Nephron (organoid): Measurements from ENCODE around the gene MAGEA11.
"Not testable (repeated sequence)": the region's sequence is repeated elsewhere in the genome, so short reads cannot be mapped to it uniquely, and the experiment has no call there.

Experiments used
- H3K27ac Mint-ChIP-seq, 3 experiments: 2 replicates each; pipeline ENCODE4 v1.8.0; 2020; ENCODE audit warnings: mixed read lengths in 3 of 3, mild to moderate bottlenecking in 2 of 3, moderate library complexity in 1 of 3
- H3K27me3 Mint-ChIP-seq: 2 replicates; pipeline ENCODE4 v1.8.0; 2021; ENCODE audit warnings: low read depth, mild to moderate bottlenecking, moderate library complexity, mixed read lengths
- H3K36me3 Mint-ChIP-seq: 2 replicates; pipeline ENCODE4 v1.8.0; 2020; ENCODE audit warnings: low read depth, mixed read lengths
- H3K4me1 Mint-ChIP-seq: 2 replicates; pipeline ENCODE4 v1.8.0; 2020; ENCODE audit warnings: mixed read lengths
- H3K4me3 Mint-ChIP-seq, 3 experiments: 2 replicates each; pipeline ENCODE4 v1.8.0; 2020; ENCODE audit warnings: mild to moderate bottlenecking in 3 of 3, mixed read lengths in 3 of 3, moderate library complexity in 2 of 3
- H3K9me3 Mint-ChIP-seq: 2 replicates; pipeline ENCODE4 v1.8.0; 2020; ENCODE audit warnings: mixed read lengths
- TF ChIP-seq, protein P1 (sequence below), 3 experiments: fragments of 200-600 bp; sonication (generic); IDR thresholded peaks; one replicate each; pipeline ENCODE4 v1.5.0; 2021; ENCODE audit warnings: antibody characterized with exemption in 3 of 3; ENCODE audit not compliant: unreplicated experiment in 3 of 3

MAGEA11 gene, protein sequence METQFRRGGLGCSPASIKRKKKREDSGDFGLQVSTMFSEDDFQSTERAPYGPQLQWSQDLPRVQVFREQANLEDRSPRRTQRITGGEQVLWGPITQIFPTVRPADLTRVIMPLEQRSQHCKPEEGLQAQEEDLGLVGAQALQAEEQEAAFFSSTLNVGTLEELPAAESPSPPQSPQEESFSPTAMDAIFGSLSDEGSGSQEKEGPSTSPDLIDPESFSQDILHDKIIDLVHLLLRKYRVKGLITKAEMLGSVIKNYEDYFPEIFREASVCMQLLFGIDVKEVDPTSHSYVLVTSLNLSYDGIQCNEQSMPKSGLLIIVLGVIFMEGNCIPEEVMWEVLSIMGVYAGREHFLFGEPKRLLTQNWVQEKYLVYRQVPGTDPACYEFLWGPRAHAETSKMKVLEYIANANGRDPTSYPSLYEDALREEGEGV

GRCh38 chrX:149711545-149712236, at the start of gene MAGEA11:
Gene MAGEA11 (plus strand): TSS chrX:149712060. CDS start chrX:149713160, 1,100 bp downstream.
- H3K27me3 Mint-ChIP-seq = no peaks in the 10 kb centered on the region
- H3K27ac Mint-ChIP-seq = no peak within 1 kb of the TSS
- TF ChIP-seq, protein P1, sequence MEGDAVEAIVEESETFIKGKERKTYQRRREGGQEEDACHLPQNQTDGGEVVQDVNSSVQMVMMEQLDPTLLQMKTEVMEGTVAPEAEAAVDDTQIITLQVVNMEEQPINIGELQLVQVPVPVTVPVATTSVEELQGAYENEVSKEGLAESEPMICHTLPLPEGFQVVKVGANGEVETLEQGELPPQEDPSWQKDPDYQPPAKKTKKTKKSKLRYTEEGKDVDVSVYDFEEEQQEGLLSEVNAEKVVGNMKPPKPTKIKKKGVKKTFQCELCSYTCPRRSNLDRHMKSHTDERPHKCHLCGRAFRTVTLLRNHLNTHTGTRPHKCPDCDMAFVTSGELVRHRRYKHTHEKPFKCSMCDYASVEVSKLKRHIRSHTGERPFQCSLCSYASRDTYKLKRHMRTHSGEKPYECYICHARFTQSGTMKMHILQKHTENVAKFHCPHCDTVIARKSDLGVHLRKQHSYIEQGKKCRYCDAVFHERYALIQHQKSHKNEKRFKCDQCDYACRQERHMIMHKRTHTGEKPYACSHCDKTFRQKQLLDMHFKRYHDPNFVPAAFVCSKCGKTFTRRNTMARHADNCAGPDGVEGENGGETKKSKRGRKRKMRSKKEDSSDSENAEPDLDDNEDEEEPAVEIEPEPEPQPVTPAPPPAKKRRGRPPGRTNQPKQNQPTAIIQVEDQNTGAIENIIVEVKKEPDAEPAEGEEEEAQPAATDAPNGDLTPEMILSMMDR (IDR thresholded peaks at IDR 0.05; ENCODE audit: unreplicated experiment in 3 of 3) = no peak
- no peaks in the 10 kb centered on the region for H3K36me3 Mint-ChIP-seq
- H3K4me1 Mint-ChIP-seq = no peaks in the 10 kb centered on the region
- peaks cover 9% of the 10 kb centered on the region for H3K9me3 Mint-ChIP-seq
- H3K4me3 Mint-ChIP-seq = no peak within 1 kb of the TSS

DNA sequence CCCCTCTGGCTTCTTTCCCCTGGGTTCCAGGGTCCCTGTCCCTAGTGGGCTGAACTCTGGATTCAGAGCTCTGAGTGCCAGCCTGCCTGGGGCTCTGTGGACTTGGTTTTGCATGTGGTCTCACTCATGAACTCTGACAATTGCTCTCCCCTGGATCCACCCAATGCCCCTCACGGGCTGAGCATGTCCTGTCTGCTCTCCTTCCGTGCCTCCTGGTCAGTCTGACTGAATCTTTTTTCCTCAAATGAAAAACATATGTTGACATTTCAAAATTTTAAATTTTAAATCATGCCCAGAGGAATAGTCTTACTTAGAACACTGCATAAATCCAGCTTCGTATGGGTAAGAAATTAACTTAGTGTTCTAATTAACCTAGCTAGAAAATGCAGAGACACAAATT, 36.8 kb upstream of the MAGEA11 start:
- not testable (repeated sequence) for H3K27ac Mint-ChIP-seq, H3K36me3 Mint-ChIP-seq, H3K9me3 Mint-ChIP-seq, H3K4me3 Mint-ChIP-seq, H3K27me3 Mint-ChIP-seq, H3K4me1 Mint-ChIP-seq

- not testable (repeated sequence) for H3K4me3 Mint-ChIP-seq, H3K27me3 Mint-ChIP-seq, H3K36me3 Mint-ChIP-seq, H3K9me3 Mint-ChIP-seq, H3K27ac Mint-ChIP-seq, H3K4me1 Mint-ChIP-seq
Observed at GRCh38 chrX:149675554-149675953, 36.3 kb upstream of the MAGEA11 start.

GRCh38 chrX:149679164-149679678, 32.6 kb upstream of the MAGEA11 start:
- H3K27ac Mint-ChIP-seq, H3K27me3 Mint-ChIP-seq, H3K4me1 Mint-ChIP-seq, H3K9me3 Mint-ChIP-seq, H3K4me3 Mint-ChIP-seq, H3K36me3 Mint-ChIP-seq: not testable (repeated sequence)

DNA sequence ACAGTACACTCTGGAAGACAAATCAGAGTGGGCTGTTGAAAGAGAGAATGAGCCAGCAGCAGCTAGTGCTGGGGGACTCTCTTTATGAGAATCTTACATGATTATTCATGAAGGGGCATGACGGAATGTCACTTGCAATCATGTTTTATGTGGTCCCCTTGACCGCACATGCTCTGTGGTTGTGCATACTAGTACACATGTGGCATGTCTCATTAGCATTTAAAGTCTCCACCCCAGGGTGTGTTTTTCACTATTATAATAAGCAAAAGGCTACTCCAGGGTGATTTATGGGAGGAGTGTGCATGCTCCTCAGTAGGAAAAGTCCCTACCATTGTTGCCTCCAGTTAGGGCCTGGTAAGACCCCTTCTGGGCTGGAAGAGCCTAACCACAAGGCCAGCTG, 30.7 kb upstream of the MAGEA11 start:
- H3K27ac Mint-ChIP-seq = no peak overlapping the region

DNA sequence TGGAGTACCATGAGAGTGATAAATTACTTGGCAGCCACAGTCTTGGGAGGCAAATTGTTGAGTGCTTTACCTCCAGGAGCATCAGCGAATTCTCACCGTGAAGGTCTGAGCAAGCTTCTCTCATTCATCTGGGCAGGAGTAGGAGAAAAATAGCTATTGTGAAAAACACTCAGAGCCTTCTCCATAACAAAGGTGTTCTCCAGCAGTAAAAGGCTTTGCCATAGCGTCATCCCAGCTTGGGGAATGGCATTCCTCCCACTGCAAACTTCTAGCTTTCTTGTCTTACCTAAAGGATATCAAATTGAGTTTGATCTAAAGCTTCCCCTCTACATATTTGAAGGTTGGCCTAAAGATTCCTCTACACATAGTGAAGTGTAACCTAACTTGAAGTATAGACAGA, 29.8 kb upstream of the MAGEA11 start:
- Mint-ChIP-seq H3K27me3 (no peaks in the 10 kb centered on the region), H3K4me3 (no peak overlapping the region), H3K4me1 (no peaks in the 10 kb centered on the region), H3K36me3 (no peaks in the 10 kb centered on the region), H3K9me3 (peaks cover 6% of the 10 kb centered on the region), H3K27ac (no peak overlapping the region)
- TF ChIP-seq, protein P1 (IDR thresholded peaks at IDR 0.05; ENCODE audit: unreplicated experiment in 3 of 3) = no peak

More for the DNA sequence above, 30.7 kb upstream of the MAGEA11 start:
- TF ChIP-seq, protein P1 (IDR thresholded peaks at IDR 0.05; ENCODE audit: unreplicated experiment in 3 of 3) = no peak
- Mint-ChIP-seq H3K9me3 (peaks cover 6% of the 10 kb centered on the region), H3K36me3 (no peaks in the 10 kb centered on the region), H3K4me3 (no peak overlapping the region), H3K27me3 (no peaks in the 10 kb centered on the region), H3K4me1 (no peaks in the 10 kb centered on the region)

GRCh38 chrX:149682956-149683947, 28.6 kb upstream of the MAGEA11 start:
- TF ChIP-seq, protein P1 (IDR thresholded peaks at IDR 0.05; ENCODE audit: unreplicated experiment in 3 of 3) = no peak
- Mint-ChIP-seq H3K27me3 (no peaks in the 10 kb centered on the region), H3K36me3 (no peaks in the 10 kb centered on the region), H3K9me3 (peaks cover 6% of the 10 kb centered on the region), H3K27ac (no peak overlapping the region), H3K4me3 (no peak overlapping the region), H3K4me1 (no peaks in the 10 kb centered on the region)
